Sigmoid colon (tissue), 7 donors: Measurements from ENCODE around the gene ZBTB7B. TPM values are rescaled to one million over a fixed set of nuclear protein-coding genes. Genes with fewer than 3 reads are reported as not detected.

Source experiments
- DNase-seq: peaks from one replicate; pipeline ENCODE4 v3.0.0-alpha.2; 2019
- H3K27ac ChIP-seq, 4 donors: fragments of 200-600 bp; sonication (generic); one replicate each; pipeline ENCODE4 v1.5.1; 2016 to 2019; ENCODE audit warnings: mild to moderate bottlenecking in 1 of 4
- H3K27me3 ChIP-seq, 3 donors: fragments of 200-600 bp; sonication (generic); one replicate each; pipeline ENCODE4 v1.5.1; 2019; ENCODE audit warnings: mild to moderate bottlenecking in 1 of 3
- H3K36me3 ChIP-seq, 4 donors: fragments of 200-600 bp; sonication (generic); one replicate each; pipeline ENCODE4 v1.5.1; 2016 to 2019
- H3K4me1 ChIP-seq, 4 donors: fragments of 200-600 bp; sonication (generic); one replicate each; pipeline ENCODE4 v1.5.1; 2017 to 2019
- H3K4me3 ChIP-seq, 4 donors: fragments of 200-600 bp; sonication (generic); one replicate each; pipeline ENCODE4 v1.5.1; 2017 to 2019; ENCODE audit warnings: mild to moderate bottlenecking in 2 of 4, moderate library complexity in 1 of 4
- H3K9me3 ChIP-seq, 4 donors: fragments of 200-600 bp in 3 of 4; sonication (generic) in 3 of 4; one replicate each; pipeline versions ENCODE4 v1.5.1 to v1.6.1; 2013 to 2019
- EP300 ChIP-seq, 4 donors: sonication (generic); formaldehyde crosslinking; IDR thresholded peaks; one replicate each; pipeline ENCODE4 v1.6.1; 2017; ENCODE audit warnings: antibody characterized with exemption in 4 of 4
- POLR2A ChIP-seq, 2 donors: fragments of 450-650 bp; IDR thresholded peaks; one replicate each; pipeline ENCODE4 v1.6.1; 2016; ENCODE audit warnings: antibody characterized with exemption in 2 of 2, mild to moderate bottlenecking in 2 of 2, moderate library complexity in 2 of 2
- POLR2AphosphoS5 ChIP-seq, 4 donors: sonication (generic); formaldehyde crosslinking; IDR thresholded peaks; one replicate each; pipeline ENCODE4 v1.6.1; 2017; ENCODE audit warnings: antibody characterized with exemption in 4 of 4
- WGBS, 2 donors: extraction: QIAGEN DNeasy Blood & Tissue Kit; methylation state at CpG; one replicate each; pipeline ENCODE4 v1.1.7; 2013; 5-methylcytosine and 5-hydroxymethylcytosine counted together
- intact Hi-C: fragments of 100-400 bp; cut with DNase I; formaldehyde crosslinking; loops from one replicate; pipeline ENCODE4 v1.15.1; 2023
- polyA plus RNA-seq, 3 donors: library from polyadenylated mRNA; stranded (reverse); fragments of 200-250 nt; gene quantifications; one replicate each; pipeline ENCODE4 v1.2.3, GENCODE V29; 2013
- total RNA-seq, 4 donors: library from RNA; depleted of rRNA; stranded (reverse); fragments of >200 nt; gene quantifications; one replicate each; pipeline ENCODE4 v1.1.0, GENCODE V29; 2016
- TF ChIP-seq, protein P1 (sequence below), 4 experiments: fragments of 450-650 bp in 3 of 4; fragments of 200-600 bp in 1 of 4; IDR thresholded peaks; one replicate each; pipeline ENCODE4 v1.5.1; 2016 to 2019; ENCODE audit warnings: antibody characterized with exemption in 4 of 4, mild to moderate bottlenecking in 3 of 4, moderate library complexity in 2 of 4
- donor health status: healthy with polysubstance abuse.
- donor health status: Bipolar disorder and iron deficiency.
- donor health status: healthy.

The ZBTB7B gene
- total and polyA plus RNA-seq, 7 donors = 24.4 to 342 (median 35.3) TPM

DNA sequence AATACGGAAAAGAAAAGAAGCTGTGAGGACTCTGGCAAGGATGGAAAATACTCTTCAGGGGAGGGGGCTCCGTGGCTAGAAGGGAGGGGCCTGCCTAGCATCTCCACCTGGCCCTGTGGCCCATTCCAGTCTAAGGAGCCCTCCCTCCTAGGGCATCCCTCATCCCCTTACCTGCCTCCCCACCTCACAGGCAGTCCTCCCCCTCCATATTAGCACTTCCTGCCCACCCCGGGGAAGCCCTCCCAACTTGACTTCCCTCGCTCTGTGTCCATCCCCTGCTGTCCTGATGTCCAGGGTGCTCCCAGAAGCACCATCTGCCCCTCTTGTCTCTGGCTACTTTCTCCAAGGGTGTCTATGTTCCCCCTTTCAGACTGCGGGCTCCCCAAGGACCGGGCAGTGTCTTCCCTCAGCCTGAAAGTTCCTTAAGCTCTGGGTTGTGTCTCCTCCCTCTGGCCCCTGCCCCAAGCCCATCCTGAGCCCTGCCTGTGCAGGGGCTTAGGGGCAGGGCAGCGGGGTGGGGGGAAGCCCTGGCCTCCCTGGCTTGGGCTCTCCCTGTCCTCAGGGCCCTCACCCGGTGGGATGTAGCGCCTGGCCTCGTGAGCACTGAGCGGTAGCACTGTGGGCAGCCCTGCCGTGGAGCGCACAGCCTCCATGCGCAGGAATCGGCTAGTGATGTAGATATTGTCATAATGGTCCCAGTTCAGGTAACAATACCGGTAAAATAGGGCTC is 27.1 kb downstream of the ZBTB7B start:
- Histone ChIP-seq H3K4me1 (no peaks in the 10 kb centered on the region), H3K27me3 (no peaks in the 10 kb centered on the region), H3K9me3 (no peaks in the 10 kb centered on the region), H3K36me3 (no peaks in the 10 kb centered on the region), H3K27ac (no peak overlapping the region), H3K4me3 (no peak overlapping the region)
- DNase-seq = no peak
- no peak for TF ChIP-seq EP300 (IDR thresholded peaks at IDR 0.05)
- TF ChIP-seq, protein P1, sequence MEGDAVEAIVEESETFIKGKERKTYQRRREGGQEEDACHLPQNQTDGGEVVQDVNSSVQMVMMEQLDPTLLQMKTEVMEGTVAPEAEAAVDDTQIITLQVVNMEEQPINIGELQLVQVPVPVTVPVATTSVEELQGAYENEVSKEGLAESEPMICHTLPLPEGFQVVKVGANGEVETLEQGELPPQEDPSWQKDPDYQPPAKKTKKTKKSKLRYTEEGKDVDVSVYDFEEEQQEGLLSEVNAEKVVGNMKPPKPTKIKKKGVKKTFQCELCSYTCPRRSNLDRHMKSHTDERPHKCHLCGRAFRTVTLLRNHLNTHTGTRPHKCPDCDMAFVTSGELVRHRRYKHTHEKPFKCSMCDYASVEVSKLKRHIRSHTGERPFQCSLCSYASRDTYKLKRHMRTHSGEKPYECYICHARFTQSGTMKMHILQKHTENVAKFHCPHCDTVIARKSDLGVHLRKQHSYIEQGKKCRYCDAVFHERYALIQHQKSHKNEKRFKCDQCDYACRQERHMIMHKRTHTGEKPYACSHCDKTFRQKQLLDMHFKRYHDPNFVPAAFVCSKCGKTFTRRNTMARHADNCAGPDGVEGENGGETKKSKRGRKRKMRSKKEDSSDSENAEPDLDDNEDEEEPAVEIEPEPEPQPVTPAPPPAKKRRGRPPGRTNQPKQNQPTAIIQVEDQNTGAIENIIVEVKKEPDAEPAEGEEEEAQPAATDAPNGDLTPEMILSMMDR (IDR thresholded peaks at IDR 0.05) = no peak
- no peak for TF ChIP-seq POLR2AphosphoS5 (IDR thresholded peaks at IDR 0.05)
- TF ChIP-seq POLR2A (IDR thresholded peaks at IDR 0.05) = no peak
- intact Hi-C loops = no loop called here
- WGBS, 2 donors = 87 to 88% methylated on average over 16 of the region's 16 CpGs

DNA sequence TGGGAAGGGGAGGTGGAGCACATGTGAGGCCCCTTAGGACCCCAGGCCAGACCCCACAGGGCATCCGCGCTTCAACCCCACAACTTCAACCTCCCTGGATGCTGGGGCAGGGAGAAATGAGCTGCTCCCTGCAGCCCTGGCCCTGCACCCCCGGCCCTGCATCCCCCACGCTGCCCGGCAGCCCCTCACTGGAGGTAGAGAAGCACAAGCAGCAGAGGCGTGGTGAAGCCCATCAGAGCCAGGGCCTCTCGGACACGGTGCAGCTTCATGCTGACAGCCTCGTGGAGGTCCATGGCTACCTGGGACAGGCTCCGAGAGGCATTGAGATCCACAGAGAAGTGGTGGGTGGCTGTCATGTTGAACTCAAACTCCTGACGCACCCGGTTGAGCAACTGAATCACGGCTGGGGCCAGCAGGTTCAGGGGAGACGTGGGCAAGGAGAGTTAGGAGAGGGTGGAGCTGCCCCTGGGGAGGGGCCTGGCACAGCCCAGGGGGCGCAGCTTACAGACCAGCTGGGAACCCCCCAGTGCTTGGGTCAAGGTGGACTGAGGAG is 27.7 kb downstream of the ZBTB7B start:
- H3K36me3 ChIP-seq = no peaks in the 10 kb centered on the region
- H3K9me3 ChIP-seq = no peaks in the 10 kb centered on the region
- 90% methylated on average over 15 of the region's 15 CpGs for whole genome bisulfite sequencing, 2 donors
- intact Hi-C loops = no loop called here
- TF ChIP-seq POLR2A (IDR thresholded peaks at IDR 0.05) (no peak), EP300 (IDR thresholded peaks at IDR 0.05) (no peak), POLR2AphosphoS5 (IDR thresholded peaks at IDR 0.05) (no peak)
- TF ChIP-seq, protein P1 (IDR thresholded peaks at IDR 0.05) = no peak
- DNase-seq = no peak
- H3K4me3 ChIP-seq = no peak overlapping the region
- H3K4me1 ChIP-seq = no peaks in the 10 kb centered on the region
- no peak overlapping the region for H3K27ac ChIP-seq
- H3K27me3 ChIP-seq = no peaks in the 10 kb centered on the region

- whole genome bisulfite sequencing, 2 donors = 84 to 90% methylated on average over 11 of the region's 11 CpGs
- DNase-seq = no peak
- TF ChIP-seq POLR2AphosphoS5 (IDR thresholded peaks at IDR 0.05) = no peak
- TF ChIP-seq POLR2A (IDR thresholded peaks at IDR 0.05) = no peak
- TF ChIP-seq EP300 (IDR thresholded peaks at IDR 0.05) = no peak
- TF ChIP-seq, protein P1 (IDR thresholded peaks at IDR 0.05) = no peak
- intact Hi-C loops = no loop called here
- Histone ChIP-seq H3K9me3 (no peaks in the 10 kb centered on the region), H3K36me3 (no peaks in the 10 kb centered on the region), H3K4me3 (no peak overlapping the region), H3K27ac (no peak overlapping the region), H3K4me1 (no peaks in the 10 kb centered on the region), H3K27me3 (no peaks in the 10 kb centered on the region)
Measured at GRCh38 chr1:155030899-155031298, 28.3 kb downstream of the ZBTB7B start.

- intact Hi-C loops = no loop called here
- Histone ChIP-seq H3K9me3 (no peaks in the 10 kb centered on the region), H3K36me3 (no peaks in the 10 kb centered on the region), H3K4me3 (no peak overlapping the region), H3K27ac (no peak overlapping the region), H3K4me1 (no peaks in the 10 kb centered on the region), H3K27me3 (no peaks in the 10 kb centered on the region)
- WGBS, 2 donors = 92% methylated on average over 12 of the region's 12 CpGs
- TF ChIP-seq POLR2AphosphoS5 (IDR thresholded peaks at IDR 0.05) = no peak
- no peak for DNase-seq
Measured at GRCh38 chr1:155032886-155033285, 30.3 kb downstream of the ZBTB7B start.

DNA sequence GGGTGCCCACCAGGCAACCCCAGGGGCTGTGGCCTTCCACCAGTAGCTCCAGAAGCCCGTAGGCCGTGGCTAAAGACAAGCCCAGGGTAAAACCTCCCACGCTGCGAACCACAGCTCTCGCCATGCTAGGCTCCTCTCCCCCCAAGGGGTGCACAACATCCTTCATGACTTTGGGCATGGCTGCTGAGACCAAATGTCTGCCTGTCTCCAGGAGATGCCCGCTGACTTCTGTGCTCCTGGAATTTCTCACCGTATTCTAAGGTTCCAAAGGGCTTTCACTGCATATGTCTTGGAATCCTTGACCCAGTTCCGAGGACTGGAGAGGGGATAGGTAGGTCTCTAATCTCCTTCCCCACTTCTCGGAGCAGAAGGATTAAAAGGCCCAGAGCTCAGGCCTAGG is 30.9 kb downstream of the ZBTB7B start, which contains the start of the genes DCST1 and DCST2:
Gene DCST1, plus strand, starts transcription at position 301 of the 400 bp plus-strand sequence. CDS start 213 bp downstream, outside the sequence.
Gene DCST2, minus strand, starts transcription at position 258 of the 400 bp plus-strand sequence. Its CDS starts 80 bp downstream, at position 178.
- H3K4me1 ChIP-seq = peaks cover 0 to under 1% (median 0%) of the 10 kb centered on the region in 4 donors
- H3K27me3 ChIP-seq = no peaks in the 10 kb centered on the region
- no peak within 1 kb of the TSS for H3K4me3 ChIP-seq
- no peak within 1 kb of the TSS for H3K27ac ChIP-seq
- TF ChIP-seq POLR2A (IDR thresholded peaks at IDR 0.05) = no peak
- TF ChIP-seq, protein P1 (IDR thresholded peaks at IDR 0.05) = no peak
- TF ChIP-seq EP300 (IDR thresholded peaks at IDR 0.05) = no peak
- no peak for TF ChIP-seq POLR2AphosphoS5 (IDR thresholded peaks at IDR 0.05)
- H3K9me3 ChIP-seq = no peaks in the 10 kb centered on the region
- H3K36me3 ChIP-seq = no peaks in the 10 kb centered on the region
- 95 to 96% methylated on average over 9 of the region's 9 CpGs for WGBS, 2 donors
- intact Hi-C loops = no loop called here
- DNase-seq = no peak
